Lower leg skin (tissue), 3 donors: ENCODE measurements around the gene LEF1.

Experiments used
- POLR2A ChIP-seq, 2 donors: fragments of 450-650 bp; IDR thresholded peaks; one replicate each; pipeline ENCODE4 v1.6.1; 2016 to 2017; ENCODE audit warnings: antibody characterized with exemption in 2 of 2, mild to moderate bottlenecking in 1 of 2, moderate library complexity in 1 of 2
- TF ChIP-seq, protein P1 (sequence below), 3 donors: fragments of 450-650 bp; IDR thresholded peaks; one replicate each; pipeline ENCODE4 v1.5.1; 2016; ENCODE audit warnings: antibody characterized with exemption in 3 of 3, mild to moderate bottlenecking in 3 of 3, moderate library complexity in 2 of 3

DNA sequence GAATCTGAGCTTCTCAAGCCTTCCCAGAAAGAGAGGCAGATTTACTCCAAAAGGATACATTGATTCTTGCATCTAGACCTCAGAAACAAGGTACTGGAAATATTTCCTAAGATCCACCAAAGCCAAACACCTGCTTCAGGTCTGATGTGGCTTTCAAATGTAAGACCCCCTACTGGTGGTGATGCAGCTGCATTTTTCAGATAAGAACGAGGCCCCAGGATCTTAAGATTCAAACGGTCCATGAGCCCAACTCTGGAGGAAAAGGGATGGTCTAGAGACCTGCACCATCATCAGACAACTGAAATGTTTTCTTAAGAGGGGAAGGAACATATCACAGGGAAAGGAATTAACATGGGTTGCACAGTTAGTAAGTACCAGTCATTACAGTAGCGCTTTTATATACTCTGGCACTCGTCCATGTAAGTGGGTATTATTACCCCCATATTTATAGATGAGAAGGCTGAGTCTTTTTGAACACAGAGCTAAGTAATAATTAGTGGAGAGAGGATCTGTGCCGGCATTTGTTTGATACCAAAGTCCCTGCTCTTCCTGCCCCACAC, 73.7 kb downstream of the LEF1 start:
- no peak for TF ChIP-seq POLR2A (IDR thresholded peaks at IDR 0.05)
- TF ChIP-seq, protein P1, sequence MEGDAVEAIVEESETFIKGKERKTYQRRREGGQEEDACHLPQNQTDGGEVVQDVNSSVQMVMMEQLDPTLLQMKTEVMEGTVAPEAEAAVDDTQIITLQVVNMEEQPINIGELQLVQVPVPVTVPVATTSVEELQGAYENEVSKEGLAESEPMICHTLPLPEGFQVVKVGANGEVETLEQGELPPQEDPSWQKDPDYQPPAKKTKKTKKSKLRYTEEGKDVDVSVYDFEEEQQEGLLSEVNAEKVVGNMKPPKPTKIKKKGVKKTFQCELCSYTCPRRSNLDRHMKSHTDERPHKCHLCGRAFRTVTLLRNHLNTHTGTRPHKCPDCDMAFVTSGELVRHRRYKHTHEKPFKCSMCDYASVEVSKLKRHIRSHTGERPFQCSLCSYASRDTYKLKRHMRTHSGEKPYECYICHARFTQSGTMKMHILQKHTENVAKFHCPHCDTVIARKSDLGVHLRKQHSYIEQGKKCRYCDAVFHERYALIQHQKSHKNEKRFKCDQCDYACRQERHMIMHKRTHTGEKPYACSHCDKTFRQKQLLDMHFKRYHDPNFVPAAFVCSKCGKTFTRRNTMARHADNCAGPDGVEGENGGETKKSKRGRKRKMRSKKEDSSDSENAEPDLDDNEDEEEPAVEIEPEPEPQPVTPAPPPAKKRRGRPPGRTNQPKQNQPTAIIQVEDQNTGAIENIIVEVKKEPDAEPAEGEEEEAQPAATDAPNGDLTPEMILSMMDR (IDR thresholded peaks at IDR 0.05): no peak
